HG02870 (cell line): Measurements from ENCODE around the gene DPH1.

ENCODE experiments used
- ATAC-seq: cut with Tn5 transposase; IDR thresholded peaks from one replicate; pipeline ENCODE4 v1.9.1; 2021; ENCODE audit warnings: mild to moderate bottlenecking, moderate library complexity; ENCODE audit not compliant: unreplicated experiment

Gene DPH1

GRCh38 chr17:2048805-2049204 is 18.9 kb downstream of the DPH1 start:
- ATAC-seq = no peak

- ATAC-seq = no peak
Measured at GRCh38 chr17:2049333-2050299, 19.7 kb downstream of the DPH1 start.

GRCh38 chr17:2050300-2051060 is 20.5 kb downstream of the DPH1 start:
- ATAC-seq = no peak

- ATAC-seq = no peak
Measured at GRCh38 chr17:2051061-2051932, 21.3 kb downstream of the DPH1 start.

GRCh38 chr17:2051933-2052559 is 22.1 kb downstream of the DPH1 start:
- ATAC-seq = no peak

GRCh38 chr17:2053380-2054261 is 23.7 kb downstream of the DPH1 start:
- ATAC-seq = no peak

- ATAC-seq = no peak
Measured at GRCh38 chr17:2054262-2054511, 24.2 kb downstream of the DPH1 start.

GRCh38 chr17:2054512-2055291 is 24.7 kb downstream of the DPH1 start, which contains the start of gene HIC1:
HIC1 (plus strand) TSS chr17:2055103; CDS start chr17:2056691, 1,588 bp downstream.
- peak; percentile 29 for ATAC-seq

GRCh38 chr17:2055292-2056205 is 25.6 kb downstream of the DPH1 start:
- ATAC-seq = no peak

GRCh38 chr17:2056206-2057174 is 26.5 kb downstream of the DPH1 start:
- ATAC-seq = no peak

- no peak for ATAC-seq
Measured at GRCh38 chr17:2057175-2057759, 27.3 kb downstream of the DPH1 start.

GRCh38 chr17:2057760-2058585 is 28.0 kb downstream of the DPH1 start:
- no peak for ATAC-seq

GRCh38 chr17:2058586-2059546 is 28.9 kb downstream of the DPH1 start:
- ATAC-seq = no peak
